Central memory CD8-positive, alpha-beta T cell (primary cell): ENCODE measurements around the gene LTK.
A peak's percentile ranks its signal among the peaks of the same experiment; 100 is the strongest.

Experiments
- ATAC-seq: fragments of 150-1000 bp; cut with Tn5 transposase; replicated peaks from 2 replicates; pipeline ENCODE4 v1.10.0; 2022; ENCODE audit warnings: mild to moderate bottlenecking, moderate FRiP score, moderate number of reproducible peaks; ENCODE audit not compliant: poor library complexity, severe bottlenecking; ENCODE audit errors: extremely low read depth
- DNase-seq, 2 donors: peaks; one replicate each; pipeline ENCODE4 v3.0.0; 2021; ENCODE audit warnings: low spot score in 2 of 2
- H3K27ac Mint-ChIP-seq: one replicate; pipeline ENCODE4 v1.8.0; 2022; ENCODE audit warnings: low read depth, mild to moderate bottlenecking, moderate library complexity, mixed read lengths
- H3K27me3 Mint-ChIP-seq: one replicate; pipeline ENCODE4 v1.8.0; 2022; ENCODE audit warnings: mixed read lengths
- H3K36me3 Mint-ChIP-seq: one replicate; pipeline ENCODE4 v1.8.0; 2022; ENCODE audit warnings: mild to moderate bottlenecking, moderate library complexity, mixed read lengths; ENCODE audit not compliant: insufficient read depth
- H3K4me1 Mint-ChIP-seq: one replicate; pipeline ENCODE4 v1.8.0; 2022; ENCODE audit warnings: mixed read lengths
- H3K4me3 Mint-ChIP-seq: one replicate; pipeline ENCODE4 v1.8.0; 2022; ENCODE audit warnings: mild to moderate bottlenecking, moderate library complexity, mixed read lengths
- H3K9me3 Mint-ChIP-seq: one replicate; pipeline ENCODE4 v1.8.0; 2022; ENCODE audit warnings: mixed read lengths

Gene LTK

GRCh38 chr15:41517895-41518449 is 4.3 kb upstream of the LTK start:
- no peaks in the 10 kb centered on the region for H3K9me3 Mint-ChIP-seq
- H3K4me3 Mint-ChIP-seq, result no peak overlapping the region
- peaks cover 15% of the 10 kb centered on the region for H3K4me1 Mint-ChIP-seq
- peaks cover 2% of the 10 kb centered on the region for H3K36me3 Mint-ChIP-seq
- no peak overlapping the region for H3K27ac Mint-ChIP-seq
- peaks cover 10% of the 10 kb centered on the region for H3K27me3 Mint-ChIP-seq
- DNase-seq (no peak), ATAC-seq (no peak)

DNA sequence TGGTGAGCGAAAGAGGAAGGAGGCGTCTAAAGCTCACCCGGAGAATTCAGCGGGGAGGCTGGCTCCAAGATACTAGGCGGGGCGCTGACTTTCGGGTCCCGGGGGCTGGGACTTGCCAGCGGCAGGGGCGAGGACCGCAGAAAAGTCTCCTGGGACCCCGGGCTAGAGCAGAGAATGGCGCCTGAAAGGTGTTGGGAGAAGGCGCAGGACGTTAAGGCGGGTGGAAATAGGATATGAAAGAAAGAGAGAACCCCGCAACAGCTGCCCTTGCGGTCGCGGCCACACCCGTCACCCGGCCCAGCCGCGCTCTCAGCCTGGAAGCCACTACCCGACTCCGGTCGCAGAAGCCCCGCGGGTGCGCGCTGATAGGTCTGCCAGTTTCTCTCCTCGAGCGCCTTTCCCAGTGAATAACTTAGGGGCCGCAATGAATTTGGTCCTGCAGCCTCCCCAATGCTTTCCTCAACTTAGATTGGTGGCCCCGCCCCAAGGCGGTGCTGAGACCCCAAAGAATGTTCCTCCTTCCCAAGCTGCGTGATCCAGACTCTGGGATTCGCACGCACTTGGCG is 604 bp downstream of the LTK start:
- no peak for DNase-seq
- ATAC-seq, result peak; percentile 43
- Mint-ChIP-seq H3K4me1 (peaks cover 25% of the 10 kb centered on the region), H3K36me3 (no peaks in the 10 kb centered on the region), H3K27me3 (peaks cover 21% of the 10 kb centered on the region), H3K27ac (no peak overlapping the region), H3K9me3 (no peaks in the 10 kb centered on the region), H3K4me3 (peak overlapping the region; percentile 74)

- peak overlapping the region; percentile 74 for H3K4me3 Mint-ChIP-seq
- peaks cover 25% of the 10 kb centered on the region for H3K4me1 Mint-ChIP-seq
- H3K9me3 Mint-ChIP-seq, result no peaks in the 10 kb centered on the region
- H3K27me3 Mint-ChIP-seq, result peaks cover 21% of the 10 kb centered on the region
- ATAC-seq (no peak), DNase-seq (no peak)
- H3K36me3 Mint-ChIP-seq, result no peaks in the 10 kb centered on the region
- H3K27ac Mint-ChIP-seq, result no peak overlapping the region
Measured at GRCh38 chr15:41512512-41512939, 1.1 kb downstream of the LTK start.

GRCh38 chr15:41511899-41512369 is 1.7 kb downstream of the LTK start:
- peaks cover 21% of the 10 kb centered on the region for H3K27me3 Mint-ChIP-seq

GRCh38 chr15:41511331-41511898 is 2.2 kb downstream of the LTK start:
- no peak overlapping the region for H3K27ac Mint-ChIP-seq
- H3K4me3 Mint-ChIP-seq, result peak overlapping the region; percentile 74

More at GRCh38 chr15:41511899-41512369, 1.7 kb downstream of the LTK start:
- ATAC-seq, result no peak
- no peaks in the 10 kb centered on the region for H3K9me3 Mint-ChIP-seq
- H3K27ac Mint-ChIP-seq, result no peak overlapping the region
- no peaks in the 10 kb centered on the region for H3K36me3 Mint-ChIP-seq
- H3K4me1 Mint-ChIP-seq, result peaks cover 25% of the 10 kb centered on the region
- peak overlapping the region; percentile 74 for H3K4me3 Mint-ChIP-seq
- no peak for DNase-seq

DNA sequence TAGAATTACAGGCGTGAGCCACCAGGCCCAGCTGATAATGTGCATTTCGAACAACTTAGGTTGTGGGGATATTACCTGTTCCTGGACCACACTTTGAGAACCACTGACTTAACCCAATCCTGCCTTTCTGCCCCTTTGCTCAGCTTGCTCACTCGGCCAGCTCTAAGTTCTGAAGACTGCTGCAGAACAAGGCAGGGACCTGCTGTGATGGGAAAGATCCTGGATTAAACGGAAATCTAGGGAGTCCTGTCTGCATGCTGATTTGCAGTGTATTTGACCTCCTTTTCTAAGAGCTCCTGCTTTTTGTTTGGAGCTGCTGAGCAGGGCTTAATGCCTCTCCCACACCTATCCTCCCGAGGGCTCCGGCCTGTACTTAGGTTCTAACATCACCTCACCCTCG is 2.9 kb downstream of the LTK start:
- Mint-ChIP-seq H3K27me3 (peaks cover 21% of the 10 kb centered on the region), H3K9me3 (no peaks in the 10 kb centered on the region), H3K36me3 (peaks cover 2% of the 10 kb centered on the region), H3K4me3 (no peak overlapping the region), H3K27ac (no peak overlapping the region), H3K4me1 (peaks cover 25% of the 10 kb centered on the region)
- ATAC-seq, result no peak
- DNase-seq, result no peak

More at GRCh38 chr15:41511331-41511898, 2.2 kb downstream of the LTK start:
- Mint-ChIP-seq H3K27me3 (peaks cover 21% of the 10 kb centered on the region), H3K36me3 (no peaks in the 10 kb centered on the region), H3K9me3 (no peaks in the 10 kb centered on the region), H3K4me1 (peaks cover 25% of the 10 kb centered on the region)
- DNase-seq, result no peak
- ATAC-seq, result no peak

DNA sequence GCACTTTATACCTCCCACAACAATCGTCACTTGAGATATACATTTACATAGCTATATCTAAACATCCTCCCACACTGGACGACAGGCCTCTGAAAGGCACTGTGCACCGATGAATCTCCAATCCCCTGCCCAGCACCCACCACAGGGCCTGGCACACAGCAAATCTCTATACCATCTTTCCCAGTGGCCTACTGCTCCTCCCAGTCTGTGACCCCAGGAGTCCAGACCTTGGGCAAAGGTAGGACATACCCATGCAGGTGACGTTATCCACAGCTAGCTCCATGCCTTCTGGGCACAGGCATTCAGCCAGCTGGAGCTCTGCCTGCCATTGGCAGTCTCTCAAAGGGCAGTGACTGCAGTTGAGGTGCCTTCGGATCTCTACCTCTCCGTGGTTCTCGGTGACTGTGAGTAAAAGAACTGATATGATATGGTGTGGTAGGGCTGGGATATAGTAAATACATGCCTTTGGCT is 5.8 kb downstream of the LTK start:
- Mint-ChIP-seq H3K36me3 (peaks cover 2% of the 10 kb centered on the region), H3K4me1 (peaks cover 9% of the 10 kb centered on the region), H3K4me3 (no peak overlapping the region), H3K9me3 (no peaks in the 10 kb centered on the region), H3K27ac (no peak overlapping the region), H3K27me3 (peaks cover 21% of the 10 kb centered on the region)
- ATAC-seq (no peak), DNase-seq (no peak)

DNA sequence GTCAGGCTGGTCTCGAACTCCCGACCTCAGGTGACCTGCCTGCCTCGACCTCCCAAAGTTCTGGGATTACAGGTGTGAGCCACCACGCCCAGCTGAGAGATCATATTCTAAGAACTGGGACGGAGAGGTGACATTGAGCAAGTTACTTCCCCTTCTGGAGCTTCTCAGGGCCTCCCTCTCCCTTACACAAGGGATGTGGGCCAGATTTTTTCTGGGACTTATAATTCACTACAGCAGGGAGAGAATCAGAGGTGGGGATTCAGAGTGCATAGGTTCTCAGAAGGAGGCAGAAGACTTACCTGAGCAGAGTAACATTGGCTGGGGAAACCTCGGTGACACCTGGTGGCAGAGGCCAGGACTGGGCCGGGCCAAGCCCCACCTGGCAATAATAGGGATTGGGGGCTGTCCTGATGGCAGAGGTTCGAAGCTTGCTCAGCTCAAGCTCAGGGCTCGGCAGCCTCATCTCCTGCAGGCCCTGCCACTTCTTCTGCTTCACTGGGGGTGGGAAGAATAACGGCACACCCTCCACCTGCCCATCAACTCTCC is 6.8 kb downstream of the LTK start:
- Mint-ChIP-seq H3K27ac (no peak overlapping the region), H3K36me3 (peaks cover 2% of the 10 kb centered on the region), H3K9me3 (no peaks in the 10 kb centered on the region), H3K4me1 (peaks cover 6% of the 10 kb centered on the region), H3K27me3 (peaks cover 21% of the 10 kb centered on the region), H3K4me3 (no peak overlapping the region)
- no peak for DNase-seq
- no peak for ATAC-seq

GRCh38 chr15:41505776-41506175 is 7.9 kb downstream of the LTK start:
- no peak overlapping the region for H3K4me3 Mint-ChIP-seq

DNA sequence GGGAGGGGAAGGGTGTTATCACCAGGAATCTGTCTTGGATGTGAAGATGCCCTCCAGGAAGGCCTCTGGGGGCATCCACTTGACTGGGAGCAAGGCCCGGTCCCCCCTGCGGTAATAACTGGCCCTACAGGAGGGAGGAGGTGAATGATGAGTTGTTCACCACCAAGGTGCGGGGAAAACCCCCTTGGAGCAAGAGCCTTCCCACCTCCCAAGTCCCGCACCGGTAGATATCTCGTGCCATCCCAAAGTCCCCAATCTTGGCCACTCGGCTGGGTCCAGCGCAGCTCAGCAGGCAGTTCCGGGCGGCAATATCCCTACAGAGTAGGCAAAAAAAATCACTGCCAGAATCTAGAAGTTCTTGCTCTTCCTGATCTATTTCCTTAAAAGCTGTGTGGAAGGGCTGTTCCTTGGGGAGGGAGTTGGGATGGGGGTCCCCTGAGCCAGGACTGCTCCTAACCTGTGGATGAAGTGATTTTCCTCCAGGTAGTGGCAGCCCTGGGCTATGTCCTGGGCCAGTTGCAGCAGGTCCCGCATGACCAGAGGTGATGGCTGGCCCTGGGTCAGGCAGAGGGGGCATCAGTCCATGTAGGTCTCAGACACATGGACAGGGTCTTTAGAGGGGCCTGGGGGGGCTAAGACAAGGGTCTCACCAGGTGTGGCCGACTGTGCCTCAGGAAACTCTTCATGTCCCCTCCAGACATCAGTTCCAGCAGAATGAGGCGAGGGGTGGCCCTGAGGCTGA is 8.7 kb downstream of the LTK start:
- no peak for ATAC-seq
- no peak for DNase-seq
- H3K27ac Mint-ChIP-seq, result no peak overlapping the region
- H3K4me3 Mint-ChIP-seq, result no peak overlapping the region
- peaks cover 36% of the 10 kb centered on the region for H3K27me3 Mint-ChIP-seq
- no peaks in the 10 kb centered on the region for H3K9me3 Mint-ChIP-seq
- peaks cover 2% of the 10 kb centered on the region for H3K36me3 Mint-ChIP-seq
- H3K4me1 Mint-ChIP-seq, result peaks cover 13% of the 10 kb centered on the region

More at GRCh38 chr15:41505776-41506175, 7.9 kb downstream of the LTK start:
- ATAC-seq (no peak), DNase-seq (no peak)
- Mint-ChIP-seq H3K27me3 (peaks cover 31% of the 10 kb centered on the region), H3K4me1 (peaks cover 13% of the 10 kb centered on the region), H3K36me3 (peaks cover 2% of the 10 kb centered on the region), H3K9me3 (no peaks in the 10 kb centered on the region), H3K27ac (no peak overlapping the region)

- Mint-ChIP-seq H3K27me3 (peaks cover 49% of the 10 kb centered on the region), H3K9me3 (no peaks in the 10 kb centered on the region), H3K4me1 (peaks cover 13% of the 10 kb centered on the region), H3K27ac (no peak overlapping the region), H3K4me3 (peak overlapping the region; percentile 73), H3K36me3 (peaks cover 2% of the 10 kb centered on the region)
- DNase-seq (no peak), ATAC-seq (no peak)
Measured at GRCh38 chr15:41503669-41504010, 10.0 kb downstream of the LTK start.

DNA sequence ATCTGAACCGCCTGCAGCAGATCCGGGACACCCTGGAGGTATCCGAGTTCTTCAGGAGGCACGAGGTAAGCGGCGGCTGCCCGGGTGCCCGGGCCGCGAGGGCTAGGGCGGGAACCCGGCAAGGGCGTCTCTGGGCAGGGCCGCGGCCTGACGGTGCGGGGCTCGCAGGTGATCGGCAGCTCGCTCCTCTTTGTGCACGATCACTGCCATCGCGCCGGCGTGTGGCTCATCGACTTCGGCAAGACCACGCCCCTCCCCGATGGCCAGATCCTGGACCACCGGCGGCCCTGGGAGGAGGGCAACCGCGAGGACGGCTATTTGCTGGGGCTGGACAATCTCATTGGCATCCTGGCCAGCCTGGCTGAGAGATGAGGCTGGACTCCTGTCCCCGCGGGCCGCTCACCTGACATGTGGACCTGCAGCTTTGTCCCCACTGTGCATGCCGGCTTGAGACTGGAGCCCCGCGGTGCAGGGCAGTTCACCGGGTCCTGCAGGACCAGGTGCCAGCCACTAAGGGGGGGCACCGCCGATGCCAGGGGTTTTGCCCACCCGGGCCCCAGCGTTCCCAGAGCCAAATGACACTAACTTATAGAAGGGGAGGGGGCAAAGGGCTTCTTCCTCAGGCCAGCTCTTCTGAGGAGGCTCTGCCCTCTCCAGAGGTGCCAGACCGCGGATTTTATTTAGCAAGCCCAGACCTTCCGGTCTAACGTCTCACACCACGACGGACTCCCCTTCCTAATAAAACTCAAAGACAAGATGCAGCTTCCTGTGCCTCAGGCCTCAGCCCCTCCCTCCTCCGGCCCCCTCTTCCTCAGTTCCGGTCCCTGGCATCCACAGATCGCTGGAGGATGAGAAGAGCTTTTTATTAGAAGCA is 10.6 kb downstream of the LTK start:
- Mint-ChIP-seq H3K27ac (no peak overlapping the region), H3K27me3 (peaks cover 55% of the 10 kb centered on the region), H3K4me1 (peaks cover 13% of the 10 kb centered on the region), H3K9me3 (no peaks in the 10 kb centered on the region), H3K4me3 (peak overlapping the region; percentile 73), H3K36me3 (peaks cover 2% of the 10 kb centered on the region)
- DNase-seq, result no peak
- ATAC-seq, result peak; percentile 11
